GM23338 (cell line): ENCODE data around the gene CACNG1. TPM values are rescaled to one million over a fixed set of nuclear protein-coding genes. Genes with fewer than 3 reads are reported as not detected.

Experiments used
- CTCF ChIP-seq, 2 experiments: fragments of 200-600 bp in 1 of 2; sonication (generic) in 1 of 2; conservative IDR thresholded peaks; 2 replicates each; pipeline versions ENCODE4 v1.5.1 to v1.6.1; 2016 to 2017; ENCODE audit warnings: antibody characterized with exemption in 2 of 2, low read depth in 2 of 2, mild to moderate bottlenecking in 2 of 2, moderate library complexity in 1 of 2
- ETS1 ChIP-seq: IDR thresholded peaks from 2 replicates; pipeline ENCODE4 v1.6.1; 2016; ENCODE audit warnings: antibody characterized with exemption
- EZH2 ChIP-seq: fragments of 200-600 bp; sonication (generic); IDR thresholded peaks from one replicate; pipeline ENCODE4 v1.8.0; 2017; ENCODE audit warnings: antibody characterized with exemption, mild to moderate bottlenecking, low read depth; ENCODE audit not compliant: unreplicated experiment
- EZH2phosphoT487 ChIP-seq: fragments of 200-600 bp; sonication (generic); IDR thresholded peaks from one replicate; pipeline ENCODE4 v1.8.1; 2018; ENCODE audit warnings: antibody characterized with exemption; ENCODE audit not compliant: unreplicated experiment
- JUNB ChIP-seq: IDR thresholded peaks from one replicate; pipeline ENCODE4 v1.6.1; 2016; ENCODE audit warnings: antibody characterized with exemption; ENCODE audit not compliant: unreplicated experiment
- NANOG ChIP-seq: IDR thresholded peaks from 2 replicates; pipeline ENCODE4 v1.6.1; 2016; ENCODE audit warnings: antibody characterized with exemption, borderline replicate concordance
- REST ChIP-seq: IDR thresholded peaks from one replicate; pipeline ENCODE4 v1.6.1; 2018; ENCODE audit warnings: antibody characterized with exemption; ENCODE audit not compliant: unreplicated experiment
- ZNF462 ChIP-seq: fragments of 250-450 bp; sonication (Bioruptor Pico); IDR thresholded peaks from 2 replicates; pipeline ENCODE4 v1.5.0; 2020; ENCODE audit warnings: mild to moderate bottlenecking, moderate library complexity
- polyA plus RNA-seq: library from polyadenylated mRNA; unstranded; fragments of >200 nt; fragmentation: Nextera tagmentation; extraction: Ambion mirVana; gene quantifications from 2 replicates; pipeline ENCODE4 v1.2.1, GENCODE V29; 2016
- total RNA-seq: library from RNA; depleted of rRNA; stranded (reverse); fragments of >200 nt; shearing (Covaris generic); gene quantifications from 2 replicates; pipeline ENCODE4 v1.2.3, GENCODE V29; 2014

Gene CACNG1
- total and polyA plus RNA-seq, 2 experiments from 2014 or later = not detected

DNA sequence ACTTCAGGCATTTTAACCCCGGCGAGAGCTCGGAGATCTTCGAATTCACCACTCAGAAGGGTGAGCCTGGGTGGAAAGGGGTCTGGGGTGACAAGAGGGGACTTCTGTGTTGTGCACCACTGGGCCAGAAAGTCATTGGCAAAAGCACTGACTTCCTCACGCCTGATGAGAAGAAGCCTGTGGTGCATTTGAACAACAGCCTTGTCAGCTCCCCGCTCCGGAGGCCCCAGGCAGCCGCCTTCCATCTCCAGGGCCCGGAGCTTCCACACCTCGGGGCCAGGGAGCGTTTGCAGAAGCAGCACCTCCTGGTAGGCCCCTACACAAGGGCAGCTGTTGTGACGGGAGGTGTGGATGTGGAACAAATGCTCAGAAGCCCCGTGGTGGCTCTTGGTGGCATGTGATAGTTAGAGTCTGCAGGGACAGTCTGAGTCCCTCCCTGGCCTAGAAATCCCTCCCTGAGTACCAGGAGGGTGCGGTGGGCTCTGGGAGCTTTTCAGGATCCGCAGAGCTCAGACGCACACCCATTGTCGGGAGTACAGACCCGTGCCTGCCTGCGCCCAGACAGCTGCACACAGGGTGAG, 9.7 kb downstream of the CACNG1 start (continued):
- TF ChIP-seq ZNF462 (CRISPR knock-in tag) (no peak), REST (no peak), EZH2phosphoT487 (no peak), NANOG (no peak), ETS1 (no peak), EZH2 (no peak), CTCF (conservative IDR thresholded peaks at IDR 0.05; ENCODE audit: low read depth in 2 of 2) (no peak), JUNB (no peak)
